ENCODE data around the gene TNRC6B. TPM values are rescaled to one million over a fixed set of nuclear protein-coding genes. Genes with fewer than 3 reads are reported as not detected.

Gene TNRC6B
- total RNA-seq, 1 experiment from 2014 or later: 58.1 TPM

DNA sequence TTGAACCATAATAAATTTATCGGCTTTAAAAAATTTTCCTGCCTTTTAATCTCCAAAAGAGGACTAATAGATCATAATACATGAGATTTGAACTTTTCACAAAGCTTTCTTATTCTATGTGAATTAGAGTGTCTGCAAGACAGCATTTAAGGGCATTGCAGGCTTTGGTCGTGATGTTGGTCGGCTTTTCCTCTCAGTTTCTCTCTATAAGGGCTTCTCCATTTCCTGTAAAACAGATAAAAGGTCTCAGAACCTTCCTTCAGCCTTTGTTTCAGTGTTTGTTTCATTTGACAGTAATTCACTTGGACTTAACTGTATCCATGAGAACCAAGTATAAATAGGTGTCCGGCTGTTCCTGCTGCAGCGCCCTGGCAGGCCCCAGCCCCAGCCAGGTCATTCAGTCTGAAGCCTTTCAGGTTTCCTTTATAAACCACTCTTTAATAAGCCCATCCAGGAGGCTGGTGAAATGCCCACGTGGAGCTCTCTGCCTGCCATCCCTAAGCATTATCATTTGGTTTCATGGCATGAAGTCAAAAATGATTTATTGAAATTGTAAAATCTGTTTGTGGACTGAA, 131.4 kb downstream of the TNRC6B start:
- Histone ChIP-seq H2AK5ac (ENCODE audit: insufficient read length, low read length) (no peak overlapping the region), H4K91ac (ENCODE audit: insufficient read length, low read depth, low read length) (no peak overlapping the region), H2AFZ (ENCODE audit: low read length) (no peak overlapping the region), H3K27me3 (ENCODE audit: insufficient read depth, low read length) (no peaks in the 10 kb centered on the region), H3K23ac (ENCODE audit: insufficient read length, low read depth, low read length) (no peak overlapping the region), H4K5ac (ENCODE audit: insufficient read length, low read depth, low read length) (no peak overlapping the region), H3K18ac (ENCODE audit: insufficient read length, low read depth, low read length) (no peak overlapping the region), H4K20me1 (ENCODE audit: control insufficient read depth, insufficient read depth, insufficient read length) (no peaks in the 10 kb centered on the region), H2BK120ac (ENCODE audit: low read depth, low read length, poor library complexity, severe bottlenecking) (no peak overlapping the region), H3K23me2 (ENCODE audit: insufficient read length, low read depth, low read length, poor library complexity, severe bottlenecking) (no peaks in the 10 kb centered on the region), H3K79me1 (ENCODE audit: insufficient read depth, low read depth, low read length, poor library complexity, severe bottlenecking) (no peaks in the 10 kb centered on the region), H3T11ph (ENCODE audit: low read length) (no peak overlapping the region), H3K27ac (ENCODE audit: insufficient read length, low read depth, low read length) (no peak overlapping the region), H3K4me2 (ENCODE audit: insufficient read depth, insufficient read length, low read length) (no peak overlapping the region), H4K8ac (replicated peaks; ENCODE audit: insufficient read length, low read depth, low read length) (no peak overlapping the region), H2BK20ac (ENCODE audit: low read depth, low read length, poor library complexity, severe bottlenecking) (no peak overlapping the region), H2BK12ac (ENCODE audit: insufficient read length, low read depth, low read length) (no peak overlapping the region), H3K9ac (ENCODE audit: extremely low read depth, insufficient read length, low read length) (no peak overlapping the region), H3K4ac (ENCODE audit: low read depth, low read length) (no peak overlapping the region), H3K14ac (ENCODE audit: insufficient read depth, low read length) (no peak overlapping the region), H2BK15ac (ENCODE audit: low read depth, low read length) (no peak overlapping the region), H3K79me2 (ENCODE audit: insufficient read depth, low read length) (no peaks in the 10 kb centered on the region), H3K4me1 (ENCODE audit: insufficient read depth, low read length) (no peaks in the 10 kb centered on the region), H2BK5ac (ENCODE audit: insufficient read length, low read length) (no peak overlapping the region), H3K9me3 (ENCODE audit: control insufficient read depth, low read depth, low read length) (no peaks in the 10 kb centered on the region), H3K56ac (ENCODE audit: insufficient read length, low read depth, low read length) (no peak overlapping the region)
- Mint-ChIP-seq H3K4me1 (no peaks in the 10 kb centered on the region), H3K27ac (no peak overlapping the region), H3K4me3 (no peak overlapping the region), H3K9me3 (no peaks in the 10 kb centered on the region), H3K36me3 (ENCODE audit: insufficient read depth in 1 of 3, low read depth in 3 of 3) (peaks cover 27 to 75% (median 62%) of the 10 kb centered on the region in 3 experiments; a peak in 6 of 7 replicates), H3K27me3 (ENCODE audit: low read depth) (no peaks in the 10 kb centered on the region)
- DNase-seq: no peak
- no CpG with 5 or more reads among the region's 6 CpGs for WGBS (ENCODE audit: extremely low coverage, insufficient read length, low lambda C conversion rate)
- TF ChIP-seq, protein P1, sequence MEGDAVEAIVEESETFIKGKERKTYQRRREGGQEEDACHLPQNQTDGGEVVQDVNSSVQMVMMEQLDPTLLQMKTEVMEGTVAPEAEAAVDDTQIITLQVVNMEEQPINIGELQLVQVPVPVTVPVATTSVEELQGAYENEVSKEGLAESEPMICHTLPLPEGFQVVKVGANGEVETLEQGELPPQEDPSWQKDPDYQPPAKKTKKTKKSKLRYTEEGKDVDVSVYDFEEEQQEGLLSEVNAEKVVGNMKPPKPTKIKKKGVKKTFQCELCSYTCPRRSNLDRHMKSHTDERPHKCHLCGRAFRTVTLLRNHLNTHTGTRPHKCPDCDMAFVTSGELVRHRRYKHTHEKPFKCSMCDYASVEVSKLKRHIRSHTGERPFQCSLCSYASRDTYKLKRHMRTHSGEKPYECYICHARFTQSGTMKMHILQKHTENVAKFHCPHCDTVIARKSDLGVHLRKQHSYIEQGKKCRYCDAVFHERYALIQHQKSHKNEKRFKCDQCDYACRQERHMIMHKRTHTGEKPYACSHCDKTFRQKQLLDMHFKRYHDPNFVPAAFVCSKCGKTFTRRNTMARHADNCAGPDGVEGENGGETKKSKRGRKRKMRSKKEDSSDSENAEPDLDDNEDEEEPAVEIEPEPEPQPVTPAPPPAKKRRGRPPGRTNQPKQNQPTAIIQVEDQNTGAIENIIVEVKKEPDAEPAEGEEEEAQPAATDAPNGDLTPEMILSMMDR (conservative IDR thresholded peaks at IDR 0.05): no peak

Measured in H9 (cell line).